HepG2 (cell line): ENCODE results near the gene PCOLCE2. TPM values are rescaled to one million over a fixed set of nuclear protein-coding genes. Genes with fewer than 3 reads are reported as not detected.

Experiments used
- ARID2 ChIP-seq: sonication (generic); formaldehyde crosslinking; IDR thresholded peaks from 2 replicates; pipeline ENCODE4 v1.8.1; 2022; ENCODE audit warnings: mild to moderate bottlenecking, missing genetic modification reagents, borderline replicate concordance
- ATM ChIP-seq: fragments of 450-650 bp; IDR thresholded peaks from 2 replicates; pipeline ENCODE4 v1.7.1; 2017; ENCODE audit warnings: mild to moderate bottlenecking, borderline replicate concordance
- XRCC5 ChIP-seq: fragments of 200-400 bp; formaldehyde crosslinking; optimal IDR thresholded peaks from 2 replicates; pipeline ENCODE3; 2017; ENCODE audit warnings: mild to moderate bottlenecking, low read length
- ZFX ChIP-seq: sonication (generic); formaldehyde crosslinking; IDR thresholded peaks from 2 replicates; pipeline ENCODE4 v1.4.0; 2020; ENCODE audit warnings: mild to moderate bottlenecking, low read depth, missing genetic modification reagents, moderate library complexity
- ZFY ChIP-seq: sonication (generic); formaldehyde crosslinking; IDR thresholded peaks from 2 replicates; pipeline ENCODE4 v1.4.0; 2020; ENCODE audit warnings: missing genetic modification reagents
- ZNF326 ChIP-seq: sonication (generic); formaldehyde crosslinking; IDR thresholded peaks from 2 replicates; pipeline ENCODE4 v1.4.0; 2020; ENCODE audit warnings: missing genetic modification reagents, borderline replicate concordance
- ZNF563 ChIP-seq: sonication (generic); formaldehyde crosslinking; IDR thresholded peaks from 2 replicates; pipeline ENCODE4 v1.8.0; 2022; ENCODE audit warnings: mild to moderate bottlenecking, moderate library complexity, missing genetic modification reagents
- polyA plus RNA-seq, 8 experiments: library from polyadenylated mRNA; depleted of rRNA in 3 of 8; stranded (reverse) in 7 of 8; unstranded in 1 of 8; fragments of >200 nt; fragmentation: Illumina TruSeq in 4 of 8; extraction: Trizol in 4 of 8; gene quantifications; 2 replicates each; pipeline versions ENCODE4 v1.2.1 to v1.2.3, GENCODE V29; 2011 to 2016; ENCODE audit warnings: low read depth in 4 of 8, missing spikeins in 1 of 8, mixed read lengths in 1 of 8; ENCODE audit not compliant: insufficient read depth in 1 of 8
- total RNA-seq, 5 experiments: library from RNA; depleted of rRNA; stranded (reverse); fragments of >200 nt; fragmentation: Illumina TruSeq; extraction: Trizol; gene quantifications; 2 replicates each; pipeline ENCODE4 v1.2.3, GENCODE V29; 2016; ENCODE audit warnings: low read depth in 1 of 5
- TF ChIP-seq, protein P1 (sequence below): IDR thresholded peaks from 2 replicates; pipeline ENCODE4 v1.6.1; 2016; ENCODE audit warnings: low read depth, missing genetic modification reagents, missing compliant biosample characterization
- TF ChIP-seq, protein P2 (sequence below): sonication (generic); formaldehyde crosslinking; IDR thresholded peaks from 2 replicates; pipeline ENCODE4 v1.4.0; 2020; ENCODE audit warnings: missing genetic modification reagents
- TF ChIP-seq, protein P3 (sequence below): sonication (generic); formaldehyde crosslinking; IDR thresholded peaks from 2 replicates; pipeline ENCODE4 v1.8.1; 2022; ENCODE audit warnings: mild to moderate bottlenecking, missing genetic modification reagents
- TF ChIP-seq, protein P4 (sequence below): sonication (generic); formaldehyde crosslinking; conservative IDR thresholded peaks from 2 replicates; pipeline ENCODE4 v1.8.0; 2022; ENCODE audit warnings: missing genetic modification reagents
- TF ChIP-seq, protein P5 (sequence below): sonication (generic); formaldehyde crosslinking; IDR thresholded peaks from 2 replicates; pipeline ENCODE4 v1.4.0; 2020; ENCODE audit warnings: missing genetic modification reagents, borderline replicate concordance
- TF ChIP-seq, protein P6 (sequence below), 2 experiments: fragments of 450-650 bp in 1 of 2; sonication (generic) in 1 of 2; formaldehyde crosslinking; IDR thresholded peaks; 2 replicates each; pipeline versions ENCODE4 v1.5.0 to v1.8.0; 2020 to 2022; ENCODE audit warnings: mild to moderate bottlenecking in 1 of 2, missing genetic modification reagents in 1 of 2

Gene PCOLCE2
- total and polyA plus RNA-seq, 2 of the 13 experiments (the other 11 are each of a cell fraction or from before 2014, with no cell fraction given), result 0.71 to 2.0 TPM

DNA sequence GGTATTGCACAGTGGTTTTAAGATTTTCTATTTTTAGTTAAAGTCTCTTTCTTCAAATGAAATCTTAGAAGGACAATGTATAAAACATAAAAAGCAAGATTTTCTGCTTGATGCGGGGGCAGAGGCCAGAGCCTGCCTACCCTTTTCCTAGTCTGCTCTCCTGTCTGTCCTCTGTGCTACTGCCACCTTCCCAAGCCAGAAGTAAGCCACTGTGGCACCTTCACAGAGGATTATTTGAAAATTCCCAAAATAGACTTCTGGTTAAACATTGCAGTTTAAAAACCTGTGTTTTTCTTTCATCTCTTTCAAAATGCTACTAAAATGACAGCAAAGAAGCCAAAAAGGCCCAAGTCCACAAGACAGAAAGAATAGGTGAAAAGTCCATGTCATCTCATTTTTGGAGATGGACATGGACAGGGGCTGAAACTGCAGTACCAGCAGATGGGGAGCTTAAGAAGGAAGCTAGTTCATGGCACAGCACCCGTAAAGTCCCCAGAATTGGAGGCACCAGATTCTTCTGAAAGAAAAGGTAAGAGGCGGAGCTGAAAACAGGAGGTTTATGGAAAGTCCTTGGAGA, 37.6 kb upstream of the PCOLCE2 start (continued):
- TF ChIP-seq, protein P1, sequence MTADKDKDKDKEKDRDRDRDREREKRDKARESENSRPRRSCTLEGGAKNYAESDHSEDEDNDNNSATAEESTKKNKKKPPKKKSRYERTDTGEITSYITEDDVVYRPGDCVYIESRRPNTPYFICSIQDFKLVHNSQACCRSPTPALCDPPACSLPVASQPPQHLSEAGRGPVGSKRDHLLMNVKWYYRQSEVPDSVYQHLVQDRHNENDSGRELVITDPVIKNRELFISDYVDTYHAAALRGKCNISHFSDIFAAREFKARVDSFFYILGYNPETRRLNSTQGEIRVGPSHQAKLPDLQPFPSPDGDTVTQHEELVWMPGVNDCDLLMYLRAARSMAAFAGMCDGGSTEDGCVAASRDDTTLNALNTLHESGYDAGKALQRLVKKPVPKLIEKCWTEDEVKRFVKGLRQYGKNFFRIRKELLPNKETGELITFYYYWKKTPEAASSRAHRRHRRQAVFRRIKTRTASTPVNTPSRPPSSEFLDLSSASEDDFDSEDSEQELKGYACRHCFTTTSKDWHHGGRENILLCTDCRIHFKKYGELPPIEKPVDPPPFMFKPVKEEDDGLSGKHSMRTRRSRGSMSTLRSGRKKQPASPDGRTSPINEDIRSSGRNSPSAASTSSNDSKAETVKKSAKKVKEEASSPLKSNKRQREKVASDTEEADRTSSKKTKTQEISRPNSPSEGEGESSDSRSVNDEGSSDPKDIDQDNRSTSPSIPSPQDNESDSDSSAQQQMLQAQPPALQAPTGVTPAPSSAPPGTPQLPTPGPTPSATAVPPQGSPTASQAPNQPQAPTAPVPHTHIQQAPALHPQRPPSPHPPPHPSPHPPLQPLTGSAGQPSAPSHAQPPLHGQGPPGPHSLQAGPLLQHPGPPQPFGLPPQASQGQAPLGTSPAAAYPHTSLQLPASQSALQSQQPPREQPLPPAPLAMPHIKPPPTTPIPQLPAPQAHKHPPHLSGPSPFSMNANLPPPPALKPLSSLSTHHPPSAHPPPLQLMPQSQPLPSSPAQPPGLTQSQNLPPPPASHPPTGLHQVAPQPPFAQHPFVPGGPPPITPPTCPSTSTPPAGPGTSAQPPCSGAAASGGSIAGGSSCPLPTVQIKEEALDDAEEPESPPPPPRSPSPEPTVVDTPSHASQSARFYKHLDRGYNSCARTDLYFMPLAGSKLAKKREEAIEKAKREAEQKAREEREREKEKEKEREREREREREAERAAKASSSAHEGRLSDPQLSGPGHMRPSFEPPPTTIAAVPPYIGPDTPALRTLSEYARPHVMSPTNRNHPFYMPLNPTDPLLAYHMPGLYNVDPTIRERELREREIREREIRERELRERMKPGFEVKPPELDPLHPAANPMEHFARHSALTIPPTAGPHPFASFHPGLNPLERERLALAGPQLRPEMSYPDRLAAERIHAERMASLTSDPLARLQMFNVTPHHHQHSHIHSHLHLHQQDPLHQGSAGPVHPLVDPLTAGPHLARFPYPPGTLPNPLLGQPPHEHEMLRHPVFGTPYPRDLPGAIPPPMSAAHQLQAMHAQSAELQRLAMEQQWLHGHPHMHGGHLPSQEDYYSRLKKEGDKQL (CRISPR knock-in tag), result no peak
- TF ChIP-seq ZFY, result 0 out of 2 replicates have a peak, but pooled peaks have one; percentile 25
- TF ChIP-seq ZNF563 (CRISPR knock-in tag), result no peak
- no peak for TF ChIP-seq ZNF326 (CRISPR knock-in tag)
- TF ChIP-seq, protein P2, sequence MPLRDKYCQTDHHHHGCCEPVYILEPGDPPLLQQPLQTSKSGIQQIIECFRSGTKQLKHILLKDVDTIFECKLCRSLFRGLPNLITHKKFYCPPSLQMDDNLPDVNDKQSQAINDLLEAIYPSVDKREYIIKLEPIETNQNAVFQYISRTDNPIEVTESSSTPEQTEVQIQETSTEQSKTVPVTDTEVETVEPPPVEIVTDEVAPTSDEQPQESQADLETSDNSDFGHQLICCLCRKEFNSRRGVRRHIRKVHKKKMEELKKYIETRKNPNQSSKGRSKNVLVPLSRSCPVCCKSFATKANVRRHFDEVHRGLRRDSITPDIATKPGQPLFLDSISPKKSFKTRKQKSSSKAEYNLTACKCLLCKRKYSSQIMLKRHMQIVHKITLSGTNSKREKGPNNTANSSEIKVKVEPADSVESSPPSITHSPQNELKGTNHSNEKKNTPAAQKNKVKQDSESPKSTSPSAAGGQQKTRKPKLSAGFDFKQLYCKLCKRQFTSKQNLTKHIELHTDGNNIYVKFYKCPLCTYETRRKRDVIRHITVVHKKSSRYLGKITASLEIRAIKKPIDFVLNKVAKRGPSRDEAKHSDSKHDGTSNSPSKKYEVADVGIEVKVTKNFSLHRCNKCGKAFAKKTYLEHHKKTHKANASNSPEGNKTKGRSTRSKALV, result 0 out of 2 replicates have a peak, but pooled peaks have one; percentile 41
- no peak for TF ChIP-seq XRCC5
- TF ChIP-seq ZFX, result no peak
- TF ChIP-seq, protein P3, sequence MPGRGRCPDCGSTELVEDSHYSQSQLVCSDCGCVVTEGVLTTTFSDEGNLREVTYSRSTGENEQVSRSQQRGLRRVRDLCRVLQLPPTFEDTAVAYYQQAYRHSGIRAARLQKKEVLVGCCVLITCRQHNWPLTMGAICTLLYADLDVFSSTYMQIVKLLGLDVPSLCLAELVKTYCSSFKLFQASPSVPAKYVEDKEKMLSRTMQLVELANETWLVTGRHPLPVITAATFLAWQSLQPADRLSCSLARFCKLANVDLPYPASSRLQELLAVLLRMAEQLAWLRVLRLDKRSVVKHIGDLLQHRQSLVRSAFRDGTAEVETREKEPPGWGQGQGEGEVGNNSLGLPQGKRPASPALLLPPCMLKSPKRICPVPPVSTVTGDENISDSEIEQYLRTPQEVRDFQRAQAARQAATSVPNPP (CRISPR knock-in tag), result 0 out of 2 replicates have a peak, but pooled peaks have one; percentile 43
- TF ChIP-seq, protein P4, sequence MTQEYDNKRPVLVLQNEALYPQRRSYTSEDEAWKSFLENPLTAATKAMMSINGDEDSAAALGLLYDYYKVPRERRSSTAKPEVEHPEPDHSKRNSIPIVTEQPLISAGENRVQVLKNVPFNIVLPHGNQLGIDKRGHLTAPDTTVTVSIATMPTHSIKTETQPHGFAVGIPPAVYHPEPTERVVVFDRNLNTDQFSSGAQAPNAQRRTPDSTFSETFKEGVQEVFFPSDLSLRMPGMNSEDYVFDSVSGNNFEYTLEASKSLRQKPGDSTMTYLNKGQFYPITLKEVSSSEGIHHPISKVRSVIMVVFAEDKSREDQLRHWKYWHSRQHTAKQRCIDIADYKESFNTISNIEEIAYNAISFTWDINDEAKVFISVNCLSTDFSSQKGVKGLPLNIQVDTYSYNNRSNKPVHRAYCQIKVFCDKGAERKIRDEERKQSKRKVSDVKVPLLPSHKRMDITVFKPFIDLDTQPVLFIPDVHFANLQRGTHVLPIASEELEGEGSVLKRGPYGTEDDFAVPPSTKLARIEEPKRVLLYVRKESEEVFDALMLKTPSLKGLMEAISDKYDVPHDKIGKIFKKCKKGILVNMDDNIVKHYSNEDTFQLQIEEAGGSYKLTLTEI (CRISPR knock-in tag), result no peak
- TF ChIP-seq, protein P5, sequence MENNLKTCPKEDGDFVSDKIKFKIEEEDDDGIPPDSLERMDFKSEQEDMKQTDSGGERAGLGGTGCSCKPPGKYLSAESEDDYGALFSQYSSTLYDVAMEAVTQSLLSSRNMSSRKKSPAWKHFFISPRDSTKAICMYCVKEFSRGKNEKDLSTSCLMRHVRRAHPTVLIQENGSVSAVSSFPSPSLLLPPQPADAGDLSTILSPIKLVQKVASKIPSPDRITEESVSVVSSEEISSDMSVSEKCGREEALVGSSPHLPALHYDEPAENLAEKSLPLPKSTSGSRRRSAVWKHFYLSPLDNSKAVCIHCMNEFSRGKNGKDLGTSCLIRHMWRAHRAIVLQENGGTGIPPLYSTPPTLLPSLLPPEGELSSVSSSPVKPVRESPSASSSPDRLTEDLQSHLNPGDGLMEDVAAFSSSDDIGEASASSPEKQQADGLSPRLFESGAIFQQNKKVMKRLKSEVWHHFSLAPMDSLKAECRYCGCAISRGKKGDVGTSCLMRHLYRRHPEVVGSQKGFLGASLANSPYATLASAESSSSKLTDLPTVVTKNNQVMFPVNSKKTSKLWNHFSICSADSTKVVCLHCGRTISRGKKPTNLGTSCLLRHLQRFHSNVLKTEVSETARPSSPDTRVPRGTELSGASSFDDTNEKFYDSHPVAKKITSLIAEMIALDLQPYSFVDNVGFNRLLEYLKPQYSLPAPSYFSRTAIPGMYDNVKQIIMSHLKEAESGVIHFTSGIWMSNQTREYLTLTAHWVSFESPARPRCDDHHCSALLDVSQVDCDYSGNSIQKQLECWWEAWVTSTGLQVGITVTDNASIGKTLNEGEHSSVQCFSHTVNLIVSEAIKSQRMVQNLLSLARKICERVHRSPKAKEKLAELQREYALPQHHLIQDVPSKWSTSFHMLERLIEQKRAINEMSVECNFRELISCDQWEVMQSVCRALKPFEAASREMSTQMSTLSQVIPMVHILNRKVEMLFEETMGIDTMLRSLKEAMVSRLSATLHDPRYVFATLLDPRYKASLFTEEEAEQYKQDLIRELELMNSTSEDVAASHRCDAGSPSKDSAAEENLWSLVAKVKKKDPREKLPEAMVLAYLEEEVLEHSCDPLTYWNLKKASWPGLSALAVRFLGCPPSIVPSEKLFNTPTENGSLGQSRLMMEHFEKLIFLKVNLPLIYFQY, result no peak
- TF ChIP-seq, protein P6, sequence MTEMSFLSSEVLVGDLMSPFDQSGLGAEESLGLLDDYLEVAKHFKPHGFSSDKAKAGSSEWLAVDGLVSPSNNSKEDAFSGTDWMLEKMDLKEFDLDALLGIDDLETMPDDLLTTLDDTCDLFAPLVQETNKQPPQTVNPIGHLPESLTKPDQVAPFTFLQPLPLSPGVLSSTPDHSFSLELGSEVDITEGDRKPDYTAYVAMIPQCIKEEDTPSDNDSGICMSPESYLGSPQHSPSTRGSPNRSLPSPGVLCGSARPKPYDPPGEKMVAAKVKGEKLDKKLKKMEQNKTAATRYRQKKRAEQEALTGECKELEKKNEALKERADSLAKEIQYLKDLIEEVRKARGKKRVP (CRISPR knock-in tag; IDR thresholded peaks at IDR 0.05), result no peak
- no peak for TF ChIP-seq ATM
- TF ChIP-seq ARID2 (CRISPR knock-in tag), result no peak
